Hepatocyte (in vitro differentiated cells): ENCODE data around the gene PLEKHM3.

Source experiments
- CTCF ChIP-seq: fragments of 200-600 bp; sonication (generic); IDR thresholded peaks from 2 replicates; pipeline ENCODE4 v1.5.1; 2016; ENCODE audit warnings: antibody characterized with exemption, mild to moderate bottlenecking; ENCODE audit not compliant: poor library complexity
- EZH2 ChIP-seq: fragments of 200-600 bp; sonication (generic); IDR thresholded peaks from 2 replicates; pipeline ENCODE4 v1.6.1; 2016; ENCODE audit warnings: antibody characterized with exemption, mild to moderate bottlenecking, borderline replicate concordance

- TF ChIP-seq CTCF (no peak), EZH2 (no peak)
These were observed 39.1 kb upstream of the PLEKHM3 start for GRCh38 chr2:208064220-208064961.
